NT2/D1 (cell line): ENCODE results near the gene SS18L1.

ENCODE experiments used
- SUZ12 ChIP-seq: IDR thresholded peaks from 2 replicates; pipeline ENCODE4 v1.6.1; 2011; ENCODE audit not compliant: insufficient read length, insufficient read depth; ENCODE audit errors: extremely low read depth
- YY1 ChIP-seq: IDR thresholded peaks from 2 replicates; pipeline ENCODE4 v1.6.1; 2011; ENCODE audit not compliant: insufficient read length, insufficient read depth
- ZNF274 ChIP-seq: IDR thresholded peaks from 2 replicates; pipeline ENCODE4 v1.6.1; 2011; ENCODE audit warnings: mild to moderate bottlenecking, low read depth, low read length

- no peak for TF ChIP-seq YY1
- no peak for TF ChIP-seq SUZ12
- TF ChIP-seq ZNF274: no peak
Observed at GRCh38 chr20:62223571-62223970, 80.0 kb downstream of the SS18L1 start.
